Vagina (tissue), 2 donors: Measurements from ENCODE around the gene GRB7. TPM values are rescaled to one million over a fixed set of nuclear protein-coding genes. Genes with fewer than 3 reads are reported as not detected.
A peak's percentile ranks its signal among the peaks of the same experiment; 100 is the strongest.

Source experiments
- DNase-seq, 2 donors: peaks; one replicate each; pipeline ENCODE4 v3.0.0-alpha.2; 2017; ENCODE audit errors: extremely low spot score in 2 of 2
- H3K27ac ChIP-seq: fragments of 200-600 bp; sonication (generic); one replicate; pipeline ENCODE4 v1.5.1; 2019
- H3K27me3 ChIP-seq: fragments of 200-600 bp; sonication (generic); one replicate; pipeline ENCODE4 v1.5.1; 2019
- H3K36me3 ChIP-seq, 2 donors: fragments of 200-600 bp; sonication (generic); one replicate each; pipeline ENCODE4 v1.5.1; 2017 to 2019
- H3K4me1 ChIP-seq: fragments of 200-600 bp; sonication (generic); one replicate; pipeline ENCODE4 v1.5.1; 2019
- H3K4me3 ChIP-seq, 2 donors: fragments of 200-600 bp; sonication (generic); 1 replicate in 1 of 2; 2 replicates in 1 of 2; pipeline ENCODE4 v1.5.1; 2016 to 2019
- H3K9me3 ChIP-seq: fragments of 200-600 bp; sonication (generic); one replicate; pipeline ENCODE4 v1.5.1; 2019
- POLR2A ChIP-seq, 2 donors: fragments of 450-650 bp; IDR thresholded peaks; one replicate each; pipeline ENCODE4 v1.6.1; 2017; ENCODE audit warnings: antibody characterized with exemption in 2 of 2, mild to moderate bottlenecking in 2 of 2, moderate library complexity in 2 of 2
- POLR2AphosphoS5 ChIP-seq, 2 donors: sonication (generic); formaldehyde crosslinking; IDR thresholded peaks; one replicate each; pipeline ENCODE4 v1.9.0; 2017; ENCODE audit warnings: antibody characterized with exemption in 2 of 2, mild to moderate bottlenecking in 2 of 2, low read depth in 1 of 2; ENCODE audit not compliant: insufficient read depth in 1 of 2
- intact Hi-C: fragments of 100-400 bp; cut with DNase I; formaldehyde crosslinking; loops from one replicate; pipeline ENCODE4 v1.15.1; 2023
- total RNA-seq: library from RNA; depleted of rRNA; stranded (reverse); fragments of >200 nt; gene quantifications from one replicate; pipeline ENCODE4 v1.2.3, GENCODE V29; 2016
- TF ChIP-seq, protein P1 (sequence below), 3 experiments: fragments of 450-650 bp in 2 of 3; fragments of 200-600 bp in 1 of 3; sonication (generic) in 1 of 3; IDR thresholded peaks; one replicate each; pipeline ENCODE4 v1.5.1; 2017 to 2019; ENCODE audit warnings: antibody characterized with exemption in 3 of 3, mild to moderate bottlenecking in 2 of 3, moderate library complexity in 2 of 3

GRB7 gene
- total RNA-seq, 1 donor from 2014 or later, result 23.6 TPM

DNA sequence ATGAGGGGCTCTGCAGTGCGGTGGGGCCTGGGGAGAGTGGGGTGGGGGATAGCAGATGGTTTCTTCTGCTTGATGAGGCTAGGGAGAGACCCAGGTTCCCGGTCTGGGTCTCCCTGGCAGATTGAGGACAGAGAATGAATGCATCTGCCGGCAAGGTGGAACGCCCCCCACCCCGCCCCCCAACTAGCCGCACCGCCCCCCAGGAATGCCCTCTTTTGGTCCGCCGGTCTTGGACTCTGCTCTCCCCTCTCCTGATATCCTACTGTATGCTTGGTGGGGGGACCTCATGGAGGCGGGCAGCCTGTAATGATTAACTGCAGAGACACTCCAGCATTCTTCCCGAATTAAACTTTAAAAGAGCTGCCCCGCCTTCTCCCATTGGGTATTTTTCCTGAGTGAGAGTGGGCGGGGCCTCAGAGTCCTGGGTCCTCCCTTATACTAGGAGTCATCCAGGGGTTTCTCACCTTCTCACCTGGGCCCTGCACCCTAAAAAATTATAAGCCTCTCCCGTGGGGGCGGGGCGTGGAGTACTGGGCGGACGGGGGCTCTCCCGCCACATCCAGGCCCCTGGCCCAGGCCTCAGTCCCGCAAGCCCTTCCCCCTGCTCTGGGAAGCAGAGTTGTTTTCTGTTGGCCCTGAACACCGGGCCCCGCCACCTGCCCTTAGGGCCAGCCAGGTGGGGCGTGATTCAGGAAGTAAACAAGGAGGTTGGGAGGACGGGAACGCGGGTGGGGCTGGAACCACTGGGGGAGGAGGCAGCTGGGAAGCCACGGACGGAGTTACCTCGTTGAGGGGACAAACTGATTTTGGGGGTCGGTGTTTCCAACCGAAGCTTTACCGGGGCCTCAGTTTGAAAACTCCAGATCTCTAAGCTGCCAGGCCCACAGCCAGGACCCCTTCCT, 1.5 kb downstream of the GRB7 start:
- no peak for DNase-seq
- H3K9me3 ChIP-seq, result no peaks in the 10 kb centered on the region
- H3K4me1 ChIP-seq, result peaks cover 47% of the 10 kb centered on the region
- H3K36me3 ChIP-seq, result no peaks in the 10 kb centered on the region
- H3K27me3 ChIP-seq, result no peaks in the 10 kb centered on the region
- H3K27ac ChIP-seq, result peak overlapping the region; percentile 95
- TF ChIP-seq POLR2A (IDR thresholded peaks at IDR 0.05), result peak in 1 of 2 donors; percentile 25
- TF ChIP-seq POLR2AphosphoS5 (IDR thresholded peaks at IDR 0.05; ENCODE audit: insufficient read depth in 1 of 2, low read depth in 1 of 2), result peak; percentile 48 to 71
- TF ChIP-seq, protein P1, sequence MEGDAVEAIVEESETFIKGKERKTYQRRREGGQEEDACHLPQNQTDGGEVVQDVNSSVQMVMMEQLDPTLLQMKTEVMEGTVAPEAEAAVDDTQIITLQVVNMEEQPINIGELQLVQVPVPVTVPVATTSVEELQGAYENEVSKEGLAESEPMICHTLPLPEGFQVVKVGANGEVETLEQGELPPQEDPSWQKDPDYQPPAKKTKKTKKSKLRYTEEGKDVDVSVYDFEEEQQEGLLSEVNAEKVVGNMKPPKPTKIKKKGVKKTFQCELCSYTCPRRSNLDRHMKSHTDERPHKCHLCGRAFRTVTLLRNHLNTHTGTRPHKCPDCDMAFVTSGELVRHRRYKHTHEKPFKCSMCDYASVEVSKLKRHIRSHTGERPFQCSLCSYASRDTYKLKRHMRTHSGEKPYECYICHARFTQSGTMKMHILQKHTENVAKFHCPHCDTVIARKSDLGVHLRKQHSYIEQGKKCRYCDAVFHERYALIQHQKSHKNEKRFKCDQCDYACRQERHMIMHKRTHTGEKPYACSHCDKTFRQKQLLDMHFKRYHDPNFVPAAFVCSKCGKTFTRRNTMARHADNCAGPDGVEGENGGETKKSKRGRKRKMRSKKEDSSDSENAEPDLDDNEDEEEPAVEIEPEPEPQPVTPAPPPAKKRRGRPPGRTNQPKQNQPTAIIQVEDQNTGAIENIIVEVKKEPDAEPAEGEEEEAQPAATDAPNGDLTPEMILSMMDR (IDR thresholded peaks at IDR 0.05), result no peak
- intact Hi-C loops, result no loop called here
- H3K4me3 ChIP-seq, result peak overlapping the region; percentile 29 to 48

DNA sequence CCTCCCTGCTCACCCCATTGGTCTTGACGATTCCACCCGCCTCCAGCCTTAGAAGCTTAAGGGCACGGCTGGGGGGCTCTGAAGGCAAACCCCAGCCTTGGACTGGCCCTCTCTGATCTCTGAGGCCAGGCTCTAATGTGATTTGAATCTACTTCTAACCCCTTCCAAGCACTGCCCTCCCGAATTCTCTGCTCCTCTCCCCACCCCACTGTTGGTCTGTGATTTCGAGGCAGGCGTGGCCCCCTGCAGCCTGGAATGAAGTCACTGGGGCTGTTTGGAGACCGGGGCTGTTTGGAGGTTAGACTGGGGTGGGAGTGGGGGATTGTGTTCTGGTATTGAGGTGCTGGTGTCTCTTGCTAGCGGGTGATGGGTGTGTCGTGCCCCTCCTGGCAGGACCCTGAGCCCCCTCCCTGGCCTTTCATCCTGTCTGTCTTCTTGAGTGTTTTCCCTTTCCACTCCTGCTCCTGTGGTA, 2.2 kb downstream of the GRB7 start:
- DNase-seq, result no peak
- intact Hi-C loops, result no loop called here
- H3K4me1 ChIP-seq, result peaks cover 47% of the 10 kb centered on the region
- TF ChIP-seq, protein P1 (IDR thresholded peaks at IDR 0.05), result no peak
- TF ChIP-seq POLR2AphosphoS5 (IDR thresholded peaks at IDR 0.05; ENCODE audit: insufficient read depth in 1 of 2, low read depth in 1 of 2) (no peak), POLR2A (IDR thresholded peaks at IDR 0.05) (no peak)
- no peaks in the 10 kb centered on the region for H3K27me3 ChIP-seq
- H3K4me3 ChIP-seq, result peak overlapping the region; percentile 29 to 48
- H3K9me3 ChIP-seq, result no peaks in the 10 kb centered on the region
- peak overlapping the region; percentile 95 for H3K27ac ChIP-seq
- peaks cover 0 to 1% of the 10 kb centered on the region in 2 donors for H3K36me3 ChIP-seq

DNA sequence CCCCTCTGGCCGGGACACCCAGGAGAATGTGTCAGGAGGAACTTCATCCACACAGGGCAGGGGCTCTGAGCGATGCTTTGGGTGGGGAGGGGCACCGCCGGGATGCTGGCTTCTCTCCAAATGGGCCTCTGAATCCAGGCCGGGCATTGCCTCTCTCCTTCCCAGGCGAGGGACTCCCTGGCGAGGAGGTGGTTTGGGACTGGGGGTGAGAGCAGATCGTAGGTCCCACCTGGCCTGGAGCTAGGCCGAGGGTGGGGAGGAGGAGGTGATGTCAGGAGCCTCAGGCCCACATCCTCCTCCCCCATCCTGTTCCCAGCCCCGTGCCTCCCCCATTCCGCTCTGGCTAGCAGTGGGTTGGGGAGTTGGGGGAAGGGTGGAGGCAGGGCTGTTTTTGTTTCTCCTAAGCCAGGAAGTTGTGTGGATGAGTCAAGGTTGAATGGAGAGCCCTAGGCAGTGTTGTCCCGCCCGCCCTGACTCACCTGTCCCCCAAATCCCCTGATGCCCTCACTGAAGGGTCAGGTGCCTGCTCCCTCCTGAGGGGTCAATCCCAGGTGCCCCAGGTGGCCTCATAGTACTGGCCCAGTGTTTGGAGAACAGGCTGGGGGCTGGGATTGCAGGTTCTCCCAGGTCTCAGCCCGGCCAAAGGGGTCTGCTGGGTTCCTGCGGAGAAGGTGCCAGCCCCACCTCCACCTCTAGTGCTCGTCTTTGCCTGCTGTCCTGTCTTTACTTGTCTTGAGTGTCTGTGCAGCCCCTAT, 2.8 kb downstream of the GRB7 start:
- Histone ChIP-seq H3K27ac (peak overlapping the region; percentile 95), H3K27me3 (no peaks in the 10 kb centered on the region), H3K4me3 (peak overlapping the region; percentile 29 to 48), H3K4me1 (peaks cover 47% of the 10 kb centered on the region), H3K36me3 (peaks cover 0 to 5% of the 10 kb centered on the region in 2 donors), H3K9me3 (no peaks in the 10 kb centered on the region)
- TF ChIP-seq POLR2A (IDR thresholded peaks at IDR 0.05) (no peak), POLR2AphosphoS5 (IDR thresholded peaks at IDR 0.05; ENCODE audit: insufficient read depth in 1 of 2, low read depth in 1 of 2) (peak; percentile 61 to 77)
- TF ChIP-seq, protein P1 (IDR thresholded peaks at IDR 0.05), result no peak
- DNase-seq, result no peak
- intact Hi-C loops, result no loop called here

DNA sequence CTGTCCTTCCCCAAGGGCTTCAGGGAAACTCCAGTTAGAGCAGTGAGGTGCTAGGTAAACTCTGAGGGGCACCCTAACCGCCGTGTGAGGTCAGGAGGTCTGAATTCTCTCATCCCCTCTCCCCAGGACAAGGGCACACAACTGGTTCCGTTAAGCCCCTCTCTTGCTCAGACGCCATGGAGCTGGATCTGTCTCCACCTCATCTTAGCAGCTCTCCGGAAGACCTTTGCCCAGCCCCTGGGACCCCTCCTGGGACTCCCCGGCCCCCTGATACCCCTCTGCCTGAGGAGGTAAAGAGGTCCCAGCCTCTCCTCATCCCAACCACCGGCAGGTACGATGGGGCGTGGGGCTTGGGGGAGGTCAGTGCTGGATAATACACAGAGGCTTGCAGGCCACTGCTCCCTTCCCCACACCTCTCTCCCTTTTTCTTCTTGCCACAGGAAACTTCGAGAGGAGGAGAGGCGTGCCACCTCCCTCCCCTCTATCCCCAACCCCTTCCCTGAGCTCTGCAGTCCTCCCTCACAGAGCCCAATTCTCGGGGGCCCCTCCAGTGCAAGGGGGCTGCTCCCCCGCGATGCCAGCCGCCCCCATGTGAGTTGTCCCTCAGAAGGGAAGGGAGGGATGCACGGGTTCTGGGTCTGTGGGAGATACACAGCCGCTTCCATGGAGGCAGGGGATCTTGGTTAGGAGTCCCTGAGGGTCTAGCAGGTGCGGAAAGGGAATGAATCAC, 4.6 kb downstream of the GRB7 start:
- H3K27me3 ChIP-seq, result no peaks in the 10 kb centered on the region

More for the DNA sequence above, 4.6 kb downstream of the GRB7 start:
- Histone ChIP-seq H3K4me3 (no peak overlapping the region), H3K9me3 (no peaks in the 10 kb centered on the region), H3K36me3 (peaks cover 0 to 5% of the 10 kb centered on the region in 2 donors), H3K27ac (no peak overlapping the region), H3K4me1 (peaks cover 41% of the 10 kb centered on the region)
- DNase-seq, result no peak
- TF ChIP-seq, protein P1 (IDR thresholded peaks at IDR 0.05), result no peak
- TF ChIP-seq POLR2AphosphoS5 (IDR thresholded peaks at IDR 0.05; ENCODE audit: insufficient read depth in 1 of 2, low read depth in 1 of 2) (no peak), POLR2A (IDR thresholded peaks at IDR 0.05) (no peak)
- intact Hi-C loops, result no loop called here
